ENCODE results near the gene PPP1R1C.

Gene PPP1R1C

GRCh38 chr2:182062329-182062972, 76.8 kb downstream of the PPP1R1C start:
- no peak for DNase-seq (ENCODE audit: low read depth in 2 of 2)

GRCh38 chr2:182064019-182064778, 78.5 kb downstream of the PPP1R1C start:
- DNase-seq (ENCODE audit: low read depth in 2 of 2) = no peak

- DNase-seq (ENCODE audit: low read depth in 2 of 2) = no peak
Observed at GRCh38 chr2:182066400-182067087, 80.9 kb downstream of the PPP1R1C start.

- no peak for DNase-seq (ENCODE audit: low read depth in 2 of 2)
Observed at GRCh38 chr2:182067393-182067792, 81.7 kb downstream of the PPP1R1C start.

- no peak for DNase-seq (ENCODE audit: low read depth in 2 of 2)
Observed at GRCh38 chr2:182068811-182069210, 83.2 kb downstream of the PPP1R1C start.

- no peak for DNase-seq (ENCODE audit: low read depth in 2 of 2)
Observed at GRCh38 chr2:182069416-182069815, 83.8 kb downstream of the PPP1R1C start.

GRCh38 chr2:182069908-182070307, 84.3 kb downstream of the PPP1R1C start:
- DNase-seq (ENCODE audit: low read depth in 2 of 2) = no peak

- no peak for DNase-seq (ENCODE audit: low read depth in 2 of 2)
Observed at GRCh38 chr2:182070736-182071135, 85.1 kb downstream of the PPP1R1C start.

GRCh38 chr2:182072861-182073260, 87.2 kb downstream of the PPP1R1C start:
- no peak for DNase-seq (ENCODE audit: low read depth in 2 of 2)

GRCh38 chr2:182073613-182074012, 88.0 kb downstream of the PPP1R1C start:
- no peak for DNase-seq (ENCODE audit: low read depth in 2 of 2)

GRCh38 chr2:182077023-182077422, 91.4 kb downstream of the PPP1R1C start:
- no peak for DNase-seq (ENCODE audit: low read depth in 2 of 2)

GRCh38 chr2:182077448-182078142, 91.9 kb downstream of the PPP1R1C start:
- DNase-seq (ENCODE audit: low read depth in 2 of 2) = no peak

- DNase-seq (ENCODE audit: low read depth in 2 of 2) = no peak
Observed at GRCh38 chr2:182078988-182079602, 93.4 kb downstream of the PPP1R1C start.

GRCh38 chr2:182080493-182080892, 94.8 kb downstream of the PPP1R1C start:
- no peak for DNase-seq (ENCODE audit: low read depth in 2 of 2)

GRCh38 chr2:182081602-182082260, 96.1 kb downstream of the PPP1R1C start:
- DNase-seq (ENCODE audit: low read depth in 2 of 2) = no peak

GRCh38 chr2:182088681-182089320, 103.1 kb downstream of the PPP1R1C start:
- DNase-seq (ENCODE audit: low read depth in 2 of 2) = no peak

- DNase-seq (ENCODE audit: low read depth in 2 of 2) = no peak
Observed at GRCh38 chr2:182090486-182090885, 104.8 kb downstream of the PPP1R1C start.

GRCh38 chr2:182097571-182098164, 112.0 kb downstream of the PPP1R1C start:
- no peak for DNase-seq (ENCODE audit: low read depth in 2 of 2)

GRCh38 chr2:182098648-182099047, 113.0 kb downstream of the PPP1R1C start:
- no peak for DNase-seq (ENCODE audit: low read depth in 2 of 2)

- DNase-seq (ENCODE audit: low read depth in 2 of 2) = no peak
Observed at GRCh38 chr2:182101263-182101662, 115.6 kb downstream of the PPP1R1C start.

All from stimulated activated CD8-positive, alpha-beta memory T cell treated with anti-CD3 and anti-CD28 coated beads, Interleukin-15, amount 100 ng/mL, for 48 hours (primary cell).